MCF 10A (cell line): ENCODE results near the gene TRIM29. TPM values are rescaled to one million over a fixed set of nuclear protein-coding genes. Genes with fewer than 3 reads are reported as not detected.

Experiments used
- BruUV-seq: library from RNA; stranded (reverse); fragments of 400-500 nt; replicated peaks from 2 replicates; lab custom pipeline; 2021; lab: Mats Ljungman, UMichigan
- CTCF ChIA-PET: fragments of 300-600 bp; sonication (Branson Sonifier 250); formaldehyde crosslinking; extraction: SDS; loops from one replicate; lab custom pipeline; 2021; ENCODE audit warnings: antibody characterized with exemption, inconsistent platforms; lab: Yijun Ruan, JAX
- POLR2A ChIA-PET: fragments of 300-600, 350-650 bp; sonication (Branson Sonifier 250); formaldehyde crosslinking; extraction: SDS; loops from one replicate; lab custom pipeline; 2020; ENCODE audit warnings: antibody characterized with exemption, inconsistent platforms; lab: Yijun Ruan, JAX
- DNase-seq: peaks from one replicate; pipeline ENCODE4 v3.0.0-alpha.2; 2018; ENCODE audit not compliant: unreplicated experiment
- H3K27ac Mint-ChIP-seq: one replicate; pipeline ENCODE4 v1.8.0; 2022; ENCODE audit warnings: mild to moderate bottlenecking, low read depth, mixed read lengths; ENCODE audit not compliant: unreplicated experiment
- H3K27me3 Mint-ChIP-seq: one replicate; pipeline ENCODE4 v1.8.0; 2022; ENCODE audit warnings: mixed read lengths; ENCODE audit not compliant: insufficient read depth, unreplicated experiment
- H3K36me3 Mint-ChIP-seq: one replicate; pipeline ENCODE4 v1.8.0; 2022; ENCODE audit warnings: mild to moderate bottlenecking, moderate library complexity, mixed read lengths; ENCODE audit not compliant: insufficient read depth, unreplicated experiment
- H3K4me1 Mint-ChIP-seq: one replicate; pipeline ENCODE4 v1.8.0; 2022; ENCODE audit warnings: mixed read lengths; ENCODE audit not compliant: insufficient read depth, unreplicated experiment
- H3K4me3 Mint-ChIP-seq: one replicate; pipeline ENCODE4 v1.8.0; 2022; ENCODE audit warnings: mild to moderate bottlenecking, moderate library complexity, mixed read lengths; ENCODE audit not compliant: unreplicated experiment
- H3K9me3 Mint-ChIP-seq: one replicate; pipeline ENCODE4 v1.8.0; 2022; ENCODE audit warnings: mixed read lengths; ENCODE audit not compliant: unreplicated experiment
- intact Hi-C: fragments of 100-400 bp; cut with micrococcal nuclease; formaldehyde crosslinking; loops from 2 replicates; pipeline ENCODE4 v1.14.1; 2022
- total RNA-seq: library from RNA; stranded (reverse); gene quantifications from 2 replicates; pipeline ENCODE4 v1.2.3, GENCODE V29; 2022
- TF ChIP-seq, protein P1 (sequence below): fragments of 200-600 bp; IDR thresholded peaks from one replicate; pipeline ENCODE4 v1.8.0; 2022; ENCODE audit warnings: antibody characterized with exemption, mild to moderate bottlenecking; ENCODE audit not compliant: unreplicated experiment

Gene TRIM29
- total RNA-seq, 1 experiment from 2014 or later: 93.4 TPM

DNA sequence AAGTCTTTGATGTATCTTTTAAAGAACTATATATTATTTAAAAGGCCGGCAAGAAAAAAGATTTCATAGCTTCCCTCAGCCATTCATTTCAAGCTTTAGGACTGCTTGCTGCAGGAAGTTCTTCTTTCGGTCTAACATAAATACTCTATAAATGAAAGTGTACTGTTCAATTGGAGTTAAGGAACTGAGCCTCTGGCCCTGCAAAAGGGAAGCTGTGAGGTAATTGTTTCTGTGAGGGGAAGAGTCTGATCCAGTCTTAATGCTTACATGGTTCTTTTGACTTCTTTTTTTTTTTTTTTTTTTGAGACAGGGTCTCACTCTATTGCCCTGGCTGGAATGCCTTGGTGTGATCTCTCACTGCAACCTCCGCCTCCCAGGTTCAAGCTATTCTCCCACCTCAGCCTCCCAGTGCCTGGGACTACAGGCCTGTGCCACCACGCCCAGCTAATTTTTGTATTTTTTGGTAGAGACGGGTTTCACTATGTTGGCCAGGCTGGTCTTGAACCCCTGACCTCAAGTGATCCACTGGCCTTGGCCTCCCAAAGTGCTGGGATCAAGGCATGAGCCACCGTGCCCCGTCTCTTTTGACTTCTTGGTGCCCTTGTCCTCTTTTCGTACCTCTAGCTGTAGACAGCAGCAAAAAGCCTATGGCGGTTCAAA lies 4.7 kb upstream of the TRIM29 start:
- POLR2A ChIA-PET: no interaction called here
- Mint-ChIP-seq H3K9me3 (no peaks in the 10 kb centered on the region), H3K4me3 (no peak overlapping the region), H3K36me3 (peaks cover 4% of the 10 kb centered on the region), H3K27me3 (no peaks in the 10 kb centered on the region), H3K4me1 (peaks cover 3% of the 10 kb centered on the region), H3K27ac (no peak overlapping the region)
- TF ChIP-seq, protein P1, sequence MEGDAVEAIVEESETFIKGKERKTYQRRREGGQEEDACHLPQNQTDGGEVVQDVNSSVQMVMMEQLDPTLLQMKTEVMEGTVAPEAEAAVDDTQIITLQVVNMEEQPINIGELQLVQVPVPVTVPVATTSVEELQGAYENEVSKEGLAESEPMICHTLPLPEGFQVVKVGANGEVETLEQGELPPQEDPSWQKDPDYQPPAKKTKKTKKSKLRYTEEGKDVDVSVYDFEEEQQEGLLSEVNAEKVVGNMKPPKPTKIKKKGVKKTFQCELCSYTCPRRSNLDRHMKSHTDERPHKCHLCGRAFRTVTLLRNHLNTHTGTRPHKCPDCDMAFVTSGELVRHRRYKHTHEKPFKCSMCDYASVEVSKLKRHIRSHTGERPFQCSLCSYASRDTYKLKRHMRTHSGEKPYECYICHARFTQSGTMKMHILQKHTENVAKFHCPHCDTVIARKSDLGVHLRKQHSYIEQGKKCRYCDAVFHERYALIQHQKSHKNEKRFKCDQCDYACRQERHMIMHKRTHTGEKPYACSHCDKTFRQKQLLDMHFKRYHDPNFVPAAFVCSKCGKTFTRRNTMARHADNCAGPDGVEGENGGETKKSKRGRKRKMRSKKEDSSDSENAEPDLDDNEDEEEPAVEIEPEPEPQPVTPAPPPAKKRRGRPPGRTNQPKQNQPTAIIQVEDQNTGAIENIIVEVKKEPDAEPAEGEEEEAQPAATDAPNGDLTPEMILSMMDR: no peak
- intact Hi-C loops: no loop called here
- DNase-seq: no peak
- no TSS peak for BruUV-seq
- CTCF ChIA-PET: interaction anchor here (0.6 kb wide), 3 partner anchors 23 to 398 kb away, joined by 3 to 6 read pairs (median 3); no protein-coding TSS in a partner anchor

- no peaks in the 10 kb centered on the region for H3K9me3 Mint-ChIP-seq
- no peaks in the 10 kb centered on the region for H3K27me3 Mint-ChIP-seq
- POLR2A ChIA-PET: no interaction called here
- intact Hi-C loops: no loop called here
- no peak for DNase-seq
- H3K27ac Mint-ChIP-seq: no peak overlapping the region
- H3K36me3 Mint-ChIP-seq: peaks cover 4% of the 10 kb centered on the region
- CTCF ChIA-PET: interaction anchor here (0.6 to 1.1 kb wide), 6 partner anchors 13 to 398 kb away, joined by 3 to 6 read pairs (median 3); no protein-coding TSS in a partner anchor
- no peaks in the 10 kb centered on the region for H3K4me1 Mint-ChIP-seq
- no TSS peak for BruUV-seq
- TF ChIP-seq, protein P1: no peak
- H3K4me3 Mint-ChIP-seq: no peak overlapping the region
Observed at GRCh38 chr11:120141768-120142423, 4.0 kb upstream of the TRIM29 start.

GRCh38 chr11:120141113-120141767 lies 3.3 kb upstream of the TRIM29 start:
- DNase-seq: no peak
- TF ChIP-seq, protein P1: no peak
- intact Hi-C loops: no loop called here
- Mint-ChIP-seq H3K4me3 (no peak overlapping the region), H3K4me1 (no peaks in the 10 kb centered on the region), H3K36me3 (peaks cover 4% of the 10 kb centered on the region), H3K9me3 (no peaks in the 10 kb centered on the region), H3K27ac (no peak overlapping the region), H3K27me3 (no peaks in the 10 kb centered on the region)
- POLR2A ChIA-PET: no interaction called here
- BruUV-seq: no TSS peak
- CTCF ChIA-PET: interaction anchor here (0.6 to 1.1 kb wide), 3 partner anchors 12 to 222 kb away, joined by 3 to 4 read pairs (median 3); no protein-coding TSS in a partner anchor
